HG03575 (cell line): ENCODE data around the gene ZNF581.

ENCODE experiments used
- ATAC-seq: cut with Tn5 transposase; IDR thresholded peaks from one replicate; pipeline ENCODE4 v1.9.1; 2021; ENCODE audit not compliant: unreplicated experiment, insufficient number of reproducible peaks, low FRiP score; ENCODE audit errors: extremely low read depth

Gene ZNF581

GRCh38 chr19:55658846-55659459, 15.5 kb downstream of the ZNF581 start:
- ATAC-seq: no peak

DNA sequence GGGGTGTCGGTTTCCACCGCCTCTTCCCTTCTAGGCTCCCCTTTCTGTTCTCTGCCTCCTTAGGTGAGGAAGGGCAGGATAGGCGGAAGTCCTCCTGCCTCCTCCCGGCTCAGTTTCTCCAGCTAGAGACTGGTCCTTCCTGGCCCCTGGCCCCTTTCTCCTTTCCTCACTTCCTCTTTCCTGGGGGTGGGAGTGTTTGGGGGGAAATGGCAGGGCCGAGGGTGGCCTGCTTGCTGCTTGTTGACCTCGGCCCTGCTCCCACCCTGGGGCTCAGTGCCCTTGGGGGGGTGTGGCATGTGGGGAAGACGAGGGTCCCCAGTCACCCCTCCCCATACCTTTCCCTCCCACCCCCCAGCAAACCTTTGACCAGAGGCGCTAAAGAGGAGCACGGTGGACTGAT, 16.4 kb downstream of the ZNF581 start:
- no peak for ATAC-seq

- no peak for ATAC-seq
These were observed 17.0 kb downstream of the ZNF581 start for GRCh38 chr19:55660404-55660803.

DNA sequence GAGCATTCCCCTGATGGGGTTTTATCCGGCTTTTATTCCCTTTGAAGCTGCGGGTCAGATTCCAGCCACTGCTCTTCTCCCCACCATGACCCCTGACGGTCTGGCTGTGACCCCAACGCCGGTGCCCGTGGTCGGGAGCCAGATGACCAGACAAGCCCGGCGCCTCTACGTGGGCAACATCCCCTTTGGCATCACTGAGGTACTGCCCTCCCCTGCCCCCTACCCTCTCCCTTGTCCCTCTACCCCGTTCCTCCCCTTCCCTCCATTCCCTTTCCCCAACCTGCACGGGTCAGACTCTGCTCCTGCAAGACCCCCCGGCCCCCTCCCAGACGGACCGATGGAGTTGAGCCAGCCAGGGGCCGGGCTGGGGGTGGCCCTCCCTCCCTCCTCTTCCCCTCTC, 17.5 kb downstream of the ZNF581 start:
- no peak for ATAC-seq

- ATAC-seq: no peak
These were observed 18.4 kb downstream of the ZNF581 start for GRCh38 chr19:55661826-55662225.

GRCh38 chr19:55663846-55664536, 20.5 kb downstream of the ZNF581 start:
- ATAC-seq: no peak

DNA sequence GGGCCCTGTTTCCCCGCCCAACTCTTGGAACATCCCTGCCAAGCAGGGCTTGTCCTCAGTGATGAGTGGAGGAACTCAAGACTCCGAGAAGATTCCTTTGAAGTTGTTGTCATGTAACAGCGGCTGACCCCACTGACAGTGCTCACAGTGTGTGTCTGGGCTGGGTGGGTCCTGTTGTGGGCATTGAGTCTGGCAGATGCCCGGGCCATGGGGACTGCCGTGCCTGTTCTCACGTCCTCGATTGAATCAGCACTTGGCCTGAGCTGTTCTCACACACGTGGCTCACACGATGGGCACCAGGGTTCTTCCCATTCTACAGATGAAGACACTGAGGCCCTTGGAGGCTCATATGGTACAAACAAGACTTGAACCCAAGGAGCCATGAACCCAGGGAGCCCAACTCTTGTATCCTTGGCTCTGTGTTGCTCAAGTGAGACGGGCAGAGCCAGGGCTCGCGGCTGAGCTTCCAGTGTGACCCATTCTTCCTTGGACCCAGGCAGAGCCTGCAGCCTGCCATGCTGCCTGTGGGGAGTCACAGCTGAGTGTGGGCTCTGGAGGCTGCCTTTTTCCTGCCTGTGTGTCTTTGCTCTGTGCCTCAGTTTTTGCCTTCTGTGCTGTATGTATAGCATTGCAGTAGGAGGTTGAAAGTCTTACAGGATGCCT, 23.0 kb downstream of the ZNF581 start:
- ATAC-seq: no peak

DNA sequence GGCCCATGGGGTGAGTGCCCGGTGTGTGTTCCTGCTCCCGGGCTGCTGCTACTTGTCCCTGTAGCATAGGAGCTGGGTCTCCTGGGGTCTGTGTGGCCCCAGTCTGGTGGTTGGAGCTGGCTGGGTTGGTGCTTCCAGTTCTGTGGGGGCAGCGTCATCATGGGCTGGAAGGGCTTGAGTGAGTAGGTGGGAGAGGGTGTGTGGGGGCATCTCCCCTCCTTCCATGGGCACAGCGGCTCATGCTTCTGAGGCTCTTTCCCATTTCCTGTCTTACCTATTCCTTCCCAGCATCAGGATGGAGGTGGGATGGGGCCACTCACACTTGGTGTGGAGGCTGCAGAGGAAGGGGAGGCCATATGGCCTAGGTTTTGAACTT, 23.5 kb downstream of the ZNF581 start:
- ATAC-seq: no peak

- no peak for ATAC-seq
These were observed 24.1 kb downstream of the ZNF581 start for GRCh38 chr19:55667511-55667910.

GRCh38 chr19:55667958-55668357, 24.5 kb downstream of the ZNF581 start:
- ATAC-seq: no peak

DNA sequence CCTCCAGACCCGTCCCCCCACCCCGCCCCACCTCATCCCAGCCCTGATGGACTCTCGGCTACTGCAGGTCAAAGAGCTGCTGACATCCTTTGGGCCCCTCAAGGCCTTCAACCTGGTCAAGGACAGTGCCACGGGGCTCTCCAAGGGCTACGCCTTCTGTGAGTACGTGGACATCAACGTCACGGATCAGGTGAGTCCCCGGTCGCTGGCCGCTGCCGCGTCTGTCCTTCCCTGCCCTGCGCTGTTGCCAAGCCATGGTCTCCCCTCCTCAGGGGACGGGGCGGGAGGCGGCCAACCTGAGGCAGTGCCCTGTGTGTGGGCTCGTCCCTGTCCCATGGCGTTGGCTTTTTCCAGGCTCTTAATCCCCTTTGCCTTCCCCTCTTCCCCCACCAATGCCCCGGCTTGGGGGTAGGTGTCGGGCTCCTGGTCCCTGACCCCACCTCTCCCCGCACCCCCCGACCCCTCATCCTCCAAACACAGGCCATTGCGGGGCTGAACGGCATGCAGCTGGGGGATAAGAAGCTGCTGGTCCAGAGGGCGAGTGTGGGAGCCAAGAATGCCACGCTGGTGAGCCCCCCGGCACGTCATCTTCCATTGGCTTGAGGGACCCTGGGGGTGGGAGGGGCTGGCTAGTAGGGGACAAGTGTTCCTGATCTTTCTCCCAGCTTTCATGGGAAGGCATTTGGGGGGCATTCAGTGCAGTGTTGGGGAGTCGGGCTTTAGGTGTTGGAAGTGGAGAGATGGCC, 25.3 kb downstream of the ZNF581 start:
- ATAC-seq: no peak

GRCh38 chr19:55669418-55670279, 26.2 kb downstream of the ZNF581 start:
- no peak for ATAC-seq

GRCh38 chr19:55670280-55671053, 27.0 kb downstream of the ZNF581 start:
- no peak for ATAC-seq

DNA sequence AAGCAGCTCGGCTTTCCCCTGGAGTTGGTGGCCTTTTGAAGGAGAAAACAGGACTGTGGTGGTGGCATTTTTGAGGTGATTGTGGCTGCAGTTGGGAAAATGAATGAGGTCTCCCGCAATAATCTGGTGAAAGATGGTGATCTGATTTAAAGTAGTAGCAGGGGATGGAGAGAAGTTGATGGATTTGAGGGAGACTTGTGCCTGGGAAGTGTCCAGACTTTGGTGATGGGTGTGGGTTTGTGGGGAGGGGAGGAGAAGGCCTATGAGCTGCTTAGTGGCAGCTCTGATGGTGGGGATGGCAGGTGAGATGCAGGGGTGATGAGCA, 27.6 kb downstream of the ZNF581 start:
- ATAC-seq: no peak

- ATAC-seq: no peak
These were observed 29.0 kb downstream of the ZNF581 start for GRCh38 chr19:55672418-55672817.

DNA sequence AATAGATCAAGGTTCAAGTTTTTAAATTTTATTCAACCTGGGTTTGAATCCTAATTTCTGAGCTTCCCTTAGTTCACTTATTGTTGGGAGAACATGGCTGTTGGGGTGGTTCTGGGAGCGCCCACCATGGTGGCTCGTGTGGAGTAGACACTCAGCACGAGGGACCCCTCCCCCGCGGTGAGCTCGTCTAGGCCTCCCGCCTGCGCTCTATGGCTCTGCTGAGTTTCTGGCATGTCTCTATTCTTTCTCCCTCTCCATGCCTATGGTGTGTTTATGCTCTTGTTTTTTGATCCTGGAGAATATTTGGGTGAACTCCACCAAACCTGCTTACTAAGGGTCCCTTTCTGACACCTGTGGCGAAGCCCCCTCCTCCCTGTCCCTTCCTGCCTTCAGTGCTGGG, 30.0 kb downstream of the ZNF581 start:
- no peak for ATAC-seq

DNA sequence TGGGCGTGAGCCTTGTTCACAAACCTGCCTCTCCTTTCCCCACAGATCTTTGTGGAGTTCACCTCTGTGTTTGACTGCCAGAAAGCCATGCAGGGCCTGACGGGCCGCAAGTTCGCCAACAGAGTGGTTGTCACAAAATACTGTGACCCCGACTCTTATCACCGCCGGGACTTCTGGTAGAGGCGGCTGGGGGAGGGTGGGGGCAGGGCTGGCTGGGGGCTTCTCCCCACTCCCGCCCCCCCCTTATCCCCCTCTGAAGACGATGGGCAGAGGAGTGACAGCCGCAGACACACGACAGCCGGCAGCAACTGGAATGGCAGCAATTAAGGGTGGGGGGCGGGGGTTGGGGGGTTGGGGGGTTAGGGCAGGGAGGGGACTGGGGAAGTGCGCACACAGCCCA, 30.4 kb downstream of the ZNF581 start:
- ATAC-seq: no peak

DNA sequence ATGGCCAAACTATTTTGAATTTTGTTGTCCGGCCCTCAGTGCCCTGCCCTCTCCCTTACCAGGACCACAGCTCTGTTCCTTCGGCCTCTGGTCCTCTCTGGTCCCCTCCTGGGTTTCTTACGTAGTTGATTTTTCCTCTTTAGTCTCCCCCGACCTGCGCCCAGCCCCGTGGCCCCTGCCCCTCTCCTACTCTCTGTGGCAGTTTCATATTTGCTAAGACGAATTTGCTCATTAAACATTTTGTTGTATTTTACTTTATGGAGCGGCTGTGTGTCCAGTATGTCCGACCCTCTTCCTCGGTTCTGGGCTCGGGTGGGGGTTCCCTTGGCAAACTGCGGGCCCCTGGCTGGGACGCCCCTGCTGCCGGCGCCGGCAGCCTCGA, 31.0 kb downstream of the ZNF581 start:
- ATAC-seq: no peak
